ENCODE results near the gene COA1. TPM values are rescaled to one million over a fixed set of nuclear protein-coding genes. Genes with fewer than 3 reads are reported as not detected.

Gene COA1
- polyA plus RNA-seq, 2 of the 4 experiments (the other 2 are of a cell fraction), result 57.5 to 91.4 TPM

DNA sequence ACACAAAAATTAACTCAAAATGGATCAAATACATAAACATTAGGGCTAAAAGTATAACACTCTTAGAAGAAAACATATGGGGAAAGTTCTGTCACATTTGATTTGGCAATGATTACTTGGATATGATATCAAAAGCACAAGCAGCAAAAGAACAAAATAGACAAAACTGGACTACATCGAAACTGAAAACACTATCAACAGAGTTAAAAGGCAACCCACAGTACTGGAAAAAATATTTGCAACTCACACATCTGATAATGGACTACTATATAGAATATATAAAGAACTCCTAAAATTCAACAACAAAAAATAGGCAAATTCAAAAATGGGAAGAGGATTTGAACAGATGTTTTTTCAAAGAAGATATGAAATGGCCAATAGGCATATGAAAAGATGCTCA lies 51.0 kb downstream of the COA1 start (continued):
- no peak for TF ChIP-seq JUNB (IDR thresholded peaks at IDR 0.05)
- TF ChIP-seq KDM1A (IDR thresholded peaks at IDR 0.05; ENCODE audit: low read depth), result no peak
- TF ChIP-seq RNF2 (IDR thresholded peaks at IDR 0.05; ENCODE audit: borderline replicate concordance, low read depth), result no peak
- TF ChIP-seq ZFP36 (IDR thresholded peaks at IDR 0.05; ENCODE audit: borderline replicate concordance, partially characterized antibody), result no peak
- TF ChIP-seq ZNF302 (CRISPR knock-in tag; IDR thresholded peaks at IDR 0.05), result no peak

GRCh38 chr7:43677864-43678263 lies 51.5 kb downstream of the COA1 start:
- ChIA-PET POLR2A (no interaction called here), CTCF (interaction anchor here (0.7 to 1.4 kb wide), 4 partner anchors 9 to 711 kb away, joined by 3 to 6 read pairs (median 3); partner anchors contain the start of gene STK17A)
- FAIRE-seq (no peak), ATAC-seq (no peak), DNase-seq (ENCODE audit: low read depth in 1 of 2, low spot score in 1 of 2) (no peak)
- H3K27ac ChIP-seq, result no peak overlapping the region
- H3K4me1 ChIP-seq, result peaks cover 19% of the 10 kb centered on the region
- TF ChIP-seq CHD4 (IDR thresholded peaks at IDR 0.05; ENCODE audit: borderline replicate concordance), result no peak
- no peak for TF ChIP-seq TP53 (CRISPR knock-in tag; IDR thresholded peaks at IDR 0.05)
- TF ChIP-seq, protein P1, sequence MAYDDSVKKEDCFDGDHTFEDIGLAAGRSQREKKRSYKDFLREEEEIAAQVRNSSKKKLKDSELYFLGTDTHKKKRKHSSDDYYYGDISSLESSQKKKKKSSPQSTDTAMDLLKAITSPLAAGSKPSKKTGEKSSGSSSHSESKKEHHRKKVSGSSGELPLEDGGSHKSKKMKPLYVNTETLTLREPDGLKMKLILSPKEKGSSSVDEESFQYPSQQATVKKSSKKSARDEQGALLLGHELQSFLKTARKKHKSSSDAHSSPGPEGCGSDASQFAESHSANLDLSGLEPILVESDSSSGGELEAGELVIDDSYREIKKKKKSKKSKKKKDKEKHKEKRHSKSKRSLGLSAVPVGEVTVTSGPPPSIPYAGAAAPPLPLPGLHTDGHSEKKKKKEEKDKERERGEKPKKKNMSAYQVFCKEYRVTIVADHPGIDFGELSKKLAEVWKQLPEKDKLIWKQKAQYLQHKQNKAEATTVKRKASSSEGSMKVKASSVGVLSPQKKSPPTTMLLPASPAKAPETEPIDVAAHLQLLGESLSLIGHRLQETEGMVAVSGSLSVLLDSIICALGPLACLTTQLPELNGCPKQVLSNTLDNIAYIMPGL (CRISPR knock-in tag; IDR thresholded peaks at IDR 0.05; ENCODE audit: borderline replicate concordance), result no peak
- TF ChIP-seq ZFP36 (IDR thresholded peaks at IDR 0.05; ENCODE audit: borderline replicate concordance, partially characterized antibody), result no peak
- no peak for TF ChIP-seq CTCF (IDR thresholded peaks at IDR 0.05)
- no peak for TF ChIP-seq ATOH8 (CRISPR knock-in tag; IDR thresholded peaks at IDR 0.05; ENCODE audit: low read depth)
- TF ChIP-seq, protein P2, sequence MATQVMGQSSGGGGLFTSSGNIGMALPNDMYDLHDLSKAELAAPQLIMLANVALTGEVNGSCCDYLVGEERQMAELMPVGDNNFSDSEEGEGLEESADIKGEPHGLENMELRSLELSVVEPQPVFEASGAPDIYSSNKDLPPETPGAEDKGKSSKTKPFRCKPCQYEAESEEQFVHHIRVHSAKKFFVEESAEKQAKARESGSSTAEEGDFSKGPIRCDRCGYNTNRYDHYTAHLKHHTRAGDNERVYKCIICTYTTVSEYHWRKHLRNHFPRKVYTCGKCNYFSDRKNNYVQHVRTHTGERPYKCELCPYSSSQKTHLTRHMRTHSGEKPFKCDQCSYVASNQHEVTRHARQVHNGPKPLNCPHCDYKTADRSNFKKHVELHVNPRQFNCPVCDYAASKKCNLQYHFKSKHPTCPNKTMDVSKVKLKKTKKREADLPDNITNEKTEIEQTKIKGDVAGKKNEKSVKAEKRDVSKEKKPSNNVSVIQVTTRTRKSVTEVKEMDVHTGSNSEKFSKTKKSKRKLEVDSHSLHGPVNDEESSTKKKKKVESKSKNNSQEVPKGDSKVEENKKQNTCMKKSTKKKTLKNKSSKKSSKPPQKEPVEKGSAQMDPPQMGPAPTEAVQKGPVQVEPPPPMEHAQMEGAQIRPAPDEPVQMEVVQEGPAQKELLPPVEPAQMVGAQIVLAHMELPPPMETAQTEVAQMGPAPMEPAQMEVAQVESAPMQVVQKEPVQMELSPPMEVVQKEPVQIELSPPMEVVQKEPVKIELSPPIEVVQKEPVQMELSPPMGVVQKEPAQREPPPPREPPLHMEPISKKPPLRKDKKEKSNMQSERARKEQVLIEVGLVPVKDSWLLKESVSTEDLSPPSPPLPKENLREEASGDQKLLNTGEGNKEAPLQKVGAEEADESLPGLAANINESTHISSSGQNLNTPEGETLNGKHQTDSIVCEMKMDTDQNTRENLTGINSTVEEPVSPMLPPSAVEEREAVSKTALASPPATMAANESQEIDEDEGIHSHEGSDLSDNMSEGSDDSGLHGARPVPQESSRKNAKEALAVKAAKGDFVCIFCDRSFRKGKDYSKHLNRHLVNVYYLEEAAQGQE (IDR thresholded peaks at IDR 0.05), result no peak
- TF ChIP-seq ZC3H11A (IDR thresholded peaks at IDR 0.05), result no peak
- TF ChIP-seq HOXB13 (CRISPR knock-in tag; IDR thresholded peaks at IDR 0.05; ENCODE audit: low read depth), result no peak
- no peak overlapping the region for H3K4me2 ChIP-seq
- H3K4me3 ChIP-seq, result no peak overlapping the region
- H3K9me3 ChIP-seq, result peaks cover 4% of the 10 kb centered on the region; the same call in 1 of the 3 replicates

Data from A549 (cell line).